Umbilical cord (tissue), 2 donors: Measurements from ENCODE around the gene MCEE. TPM values are rescaled to one million over a fixed set of nuclear protein-coding genes. Genes with fewer than 3 reads are reported as not detected.
A peak's percentile ranks its signal among the peaks of the same experiment; 100 is the strongest.
"Not testable (repeated sequence)": the region's sequence is repeated elsewhere in the genome, so short reads cannot be mapped to it uniquely, and the experiment has no call there.

ENCODE experiments used
- DNase-seq: peaks from one replicate; pipeline ENCODE4 v3.0.0-alpha.2; 2015; ENCODE audit warnings: low spot score
- total RNA-seq: library from RNA; depleted of rRNA; stranded (reverse); fragments of >200 nt; gene quantifications from one replicate; pipeline ENCODE4 v1.2.3, GENCODE V29; 2014; ENCODE audit warnings: low replicate concordance; ENCODE audit not compliant: insufficient read depth

The MCEE gene
- total RNA-seq, 1 donor from 2014 or later: 13.7 TPM

DNA sequence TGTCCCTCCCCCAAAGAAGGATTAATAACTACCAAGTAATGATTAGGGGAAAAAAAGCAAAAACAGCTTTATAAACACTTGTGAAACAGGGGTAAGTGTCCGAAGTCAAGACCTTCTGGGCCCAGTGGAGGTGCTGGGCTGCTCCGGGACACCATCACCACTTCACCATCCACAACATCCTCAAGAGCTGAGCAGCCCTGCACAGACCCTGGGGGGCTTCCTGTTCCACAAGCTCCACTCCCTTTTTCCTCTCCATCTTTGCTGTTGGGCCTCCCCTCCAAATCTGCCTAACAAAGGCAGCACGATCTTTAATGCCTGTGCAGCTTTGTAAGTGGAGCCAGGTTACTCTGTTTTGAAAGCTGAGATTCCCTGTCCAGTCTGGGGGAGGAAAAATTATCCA is 46.7 kb downstream of the MCEE start:
- DNase-seq: not testable (repeated sequence)

DNA sequence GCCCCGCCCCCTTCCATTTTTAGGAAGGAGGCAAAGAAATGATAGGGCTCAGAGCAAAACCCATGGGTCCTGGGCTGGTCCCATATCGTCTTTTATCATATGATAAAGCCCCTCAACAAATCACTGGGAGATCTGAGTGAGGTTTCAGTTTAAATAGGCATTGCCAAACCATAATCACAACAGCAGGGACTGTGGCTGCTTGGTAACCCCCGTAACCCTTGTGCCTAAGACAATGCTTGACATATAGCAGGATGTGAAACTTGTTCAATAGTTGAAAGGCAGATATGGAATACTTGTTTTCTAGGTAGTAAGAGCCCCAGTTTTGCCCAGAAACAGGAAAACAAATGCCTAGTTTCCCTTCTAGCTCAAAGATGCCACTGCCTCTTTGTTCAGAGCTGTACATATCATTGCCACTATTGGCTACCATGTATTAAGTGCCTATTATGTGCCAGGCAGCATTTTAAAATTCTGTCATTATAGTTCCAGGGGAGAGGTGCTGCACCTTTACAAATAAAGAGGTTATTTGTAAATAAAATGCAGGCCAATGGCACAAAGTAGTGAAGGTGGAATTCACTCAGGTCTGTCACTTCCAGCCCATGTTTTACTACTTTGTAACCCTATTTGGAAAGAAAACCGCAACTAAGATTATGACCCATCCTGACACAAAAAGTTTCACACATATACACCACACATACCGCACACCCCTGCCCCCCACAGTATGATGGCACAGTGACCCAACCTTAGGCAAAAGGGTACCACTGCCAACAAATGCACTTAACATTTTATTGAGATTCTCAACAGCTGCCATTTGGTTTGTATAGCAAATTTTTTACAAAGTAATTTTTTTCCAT is 47.4 kb downstream of the MCEE start:
- DNase-seq: no peak

DNA sequence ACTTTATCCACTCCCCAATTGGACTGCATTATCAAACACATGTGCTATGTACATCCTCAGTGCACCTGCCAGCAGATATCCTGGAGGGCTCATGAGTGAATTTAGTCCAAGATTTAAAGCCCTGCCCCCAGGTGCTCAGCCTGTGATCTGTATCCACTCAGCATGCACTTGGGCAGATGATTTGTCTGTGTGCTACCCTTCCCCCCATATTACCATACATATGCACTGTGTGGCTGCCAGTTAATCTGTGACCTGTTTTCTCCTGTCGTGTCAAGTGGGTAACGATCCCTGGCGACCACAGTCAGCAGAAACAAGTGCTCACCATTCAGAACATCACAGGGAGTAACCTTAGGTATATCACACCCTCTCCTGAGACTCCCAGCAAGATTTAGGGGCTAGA is 51.4 kb downstream of the MCEE start:
- DNase-seq: no peak

DNA sequence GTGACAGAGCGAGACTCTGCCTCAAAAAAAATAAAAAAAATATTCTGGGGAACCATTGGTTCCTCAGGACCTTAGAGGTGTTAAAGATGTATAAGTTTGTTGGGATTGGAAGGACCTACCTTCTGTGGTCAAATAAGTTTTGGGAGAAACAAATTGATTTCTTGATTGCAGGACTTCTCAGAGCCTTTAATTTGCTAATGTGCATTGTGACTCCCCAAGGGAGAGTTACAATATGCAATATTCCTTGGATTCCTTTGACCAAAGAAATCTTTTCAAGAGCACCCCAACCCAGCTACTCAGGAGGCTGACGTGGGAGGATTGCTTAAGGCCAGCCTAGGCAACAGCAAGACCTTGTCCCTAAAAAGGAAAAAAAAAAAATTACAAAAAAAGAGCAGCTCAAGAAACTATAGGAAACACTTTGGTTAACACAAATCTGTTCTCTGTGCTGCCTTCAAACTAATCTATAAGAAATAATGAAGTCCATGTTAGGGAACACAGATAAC is 55.1 kb downstream of the MCEE start:
- DNase-seq: no peak

DNA sequence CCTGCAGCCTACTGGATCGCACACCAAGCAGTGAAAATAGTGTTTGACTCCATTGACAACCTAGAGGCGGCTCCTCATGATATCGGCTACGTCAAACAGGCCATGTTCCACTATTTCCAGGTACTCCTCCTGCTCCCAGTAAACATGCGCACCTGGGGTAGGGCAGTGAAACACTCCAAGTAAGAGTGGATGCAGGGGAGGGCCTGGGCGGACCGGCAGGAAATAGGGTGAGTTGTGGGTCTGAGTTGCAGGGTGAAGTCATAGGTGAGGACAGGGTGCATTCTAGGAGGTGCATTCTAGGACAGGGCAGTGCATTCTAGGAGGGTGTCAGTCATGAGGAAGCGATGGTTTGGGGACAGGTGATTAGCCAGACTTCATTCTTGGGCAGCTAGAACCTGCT is 56.6 kb downstream of the MCEE start:
- no peak for DNase-seq

DNA sequence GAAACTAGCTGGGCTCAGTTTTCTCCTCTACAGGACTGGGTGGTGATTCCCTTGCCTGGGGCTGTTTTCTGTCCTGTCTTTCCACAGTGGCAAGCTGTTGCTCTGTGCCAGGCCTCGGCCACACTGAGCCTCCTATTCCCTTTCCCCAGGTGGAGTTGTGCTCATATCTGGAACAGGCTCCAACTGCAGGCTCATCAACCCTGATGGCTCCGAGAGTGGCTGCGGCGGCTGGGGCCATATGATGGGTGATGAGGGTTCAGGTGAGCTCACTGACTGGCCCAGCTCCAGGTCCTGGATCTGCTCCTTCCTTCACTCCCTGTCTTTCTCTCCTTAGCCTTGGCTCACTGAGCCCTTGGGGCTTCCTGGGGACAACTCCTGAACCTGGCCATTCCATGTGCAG is 57.5 kb downstream of the MCEE start:
- no peak for DNase-seq

DNA sequence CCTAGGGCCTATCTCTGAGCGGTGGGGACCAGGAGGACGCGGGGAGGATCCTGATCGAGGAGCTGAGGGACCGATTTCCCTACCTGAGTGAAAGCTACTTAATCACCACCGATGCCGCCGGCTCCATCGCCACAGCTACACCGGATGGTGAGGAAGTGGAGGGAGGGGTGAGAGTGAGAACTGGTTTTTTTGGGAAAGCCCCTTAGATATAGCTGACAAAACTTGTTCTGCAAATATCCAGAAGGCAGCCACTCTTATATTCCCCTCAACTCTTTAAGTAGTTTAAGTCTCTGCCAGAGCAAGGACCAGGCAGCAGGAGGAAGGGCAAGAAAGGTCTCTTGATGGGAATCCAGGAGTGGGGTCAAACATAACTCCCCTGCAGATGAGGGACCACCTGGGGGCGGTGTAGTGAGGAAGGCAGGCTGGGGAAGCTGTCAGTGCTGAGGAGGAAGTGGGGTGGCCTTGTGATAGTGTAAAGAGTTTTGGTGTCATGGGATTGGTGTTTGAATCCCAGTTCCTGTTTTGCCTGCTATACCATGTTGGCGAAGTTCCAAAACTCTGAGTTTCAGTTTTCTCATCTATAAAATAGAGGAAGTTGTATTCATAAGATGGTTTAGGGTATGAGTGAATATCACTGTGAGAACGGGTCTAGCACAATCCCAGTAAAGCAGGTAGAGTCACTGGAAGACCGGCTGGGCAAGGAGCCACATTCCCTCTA is 58.2 kb downstream of the MCEE start:
- peak; percentile 69 for DNase-seq

DNA sequence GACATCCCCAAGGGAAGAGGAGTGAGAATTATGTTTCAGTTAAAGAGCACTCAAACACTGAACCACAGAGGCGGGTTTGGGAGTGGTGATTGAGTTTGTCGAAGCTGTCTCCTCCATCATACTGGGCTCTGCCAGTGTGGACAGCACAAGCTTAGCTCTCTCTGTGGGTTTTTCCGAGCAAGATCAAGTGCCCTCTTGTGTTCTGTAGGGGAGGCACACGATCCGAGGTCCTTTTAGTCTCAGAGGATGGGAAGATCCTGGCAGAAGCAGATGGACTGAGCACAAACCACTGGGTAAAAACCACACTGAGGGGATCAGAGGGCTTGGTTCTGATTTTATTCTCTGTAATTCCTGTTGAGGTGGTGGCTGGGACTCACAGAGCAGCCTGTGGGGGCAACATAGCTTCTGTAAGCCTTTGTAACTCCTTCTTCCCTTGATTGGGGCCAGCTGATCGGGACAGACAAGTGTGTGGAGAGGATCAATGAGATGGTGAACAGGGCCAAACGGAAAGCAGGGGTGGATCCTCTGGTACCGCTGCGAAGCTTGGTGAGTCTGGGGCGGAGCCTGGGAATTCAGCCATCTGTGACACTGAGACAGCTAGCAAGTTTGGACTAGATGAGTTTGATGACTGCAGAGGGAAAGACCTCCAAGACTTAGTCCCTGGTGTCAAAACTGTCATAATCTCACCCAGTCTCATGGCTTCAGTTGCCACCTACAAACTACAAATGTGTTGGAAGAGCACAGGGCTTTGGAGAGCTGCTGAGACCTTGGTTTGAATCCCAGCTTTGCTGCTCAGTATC is 59.5 kb downstream of the MCEE start:
- no peak for DNase-seq

DNA sequence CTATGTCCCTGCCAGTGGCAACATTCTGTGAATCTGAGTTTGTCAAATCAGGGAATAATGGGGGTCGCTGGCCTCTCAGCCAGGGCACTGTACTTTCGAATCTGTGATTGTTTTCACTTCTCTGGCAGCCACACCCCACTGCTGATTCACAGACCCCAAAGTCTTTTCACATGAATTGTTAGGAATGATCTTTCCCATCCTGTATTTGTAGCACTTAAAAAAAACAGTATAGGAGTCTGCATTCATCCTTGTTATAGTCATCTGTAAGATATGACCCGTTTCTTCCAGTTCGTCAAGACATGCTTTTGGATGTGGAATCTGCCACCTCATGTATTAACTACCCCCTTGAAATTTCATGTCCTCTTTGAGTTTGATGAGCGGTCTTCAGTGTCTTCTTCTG is 60.7 kb downstream of the MCEE start:
- no peak for DNase-seq

DNA sequence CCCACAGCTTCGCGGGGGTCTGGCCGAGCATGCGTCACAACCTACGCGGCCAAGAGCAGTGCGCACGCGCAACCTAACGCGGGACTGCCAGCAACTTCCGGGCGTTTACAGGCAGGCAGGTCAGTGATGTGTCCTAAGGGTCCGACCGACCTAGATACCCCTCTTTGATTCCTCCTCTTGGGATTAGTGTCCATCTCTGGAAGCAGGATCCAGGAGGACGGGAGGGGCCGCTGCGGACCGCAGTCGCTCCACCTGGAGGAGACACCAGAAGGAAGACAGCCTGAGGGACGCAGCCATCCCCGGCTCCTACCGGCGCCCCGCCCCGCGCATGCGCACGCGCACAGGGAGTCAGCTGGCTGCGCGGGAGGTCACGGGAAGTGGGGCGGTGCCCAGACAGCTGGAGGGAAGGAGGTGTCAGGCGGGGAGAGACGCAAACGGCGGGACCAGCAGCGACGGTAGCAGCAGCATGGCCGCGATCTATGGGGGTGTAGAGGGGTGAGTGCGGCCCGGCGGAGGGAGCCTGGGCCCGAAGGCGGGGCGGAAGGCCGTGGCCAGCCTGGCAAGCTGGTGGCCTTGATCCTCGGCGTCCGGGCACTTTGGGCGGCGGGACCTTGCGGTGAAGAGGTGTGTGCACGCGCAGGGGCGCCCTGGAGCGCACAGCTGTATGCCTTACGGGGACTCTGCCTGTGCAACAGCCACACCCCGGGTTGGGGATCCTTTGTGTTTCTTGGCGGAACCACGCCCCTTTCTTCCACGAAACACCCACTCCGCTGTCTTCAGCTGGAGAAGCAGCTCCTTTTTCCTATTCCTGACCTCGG is 61.6 kb downstream of the MCEE start, which contains the start of gene NAGK:
NAGK (plus strand) TSS at position 431 of the 818 bp plus-strand sequence; CDS start at position 467, 36 bp downstream.
- peak; percentile 98 for DNase-seq

DNA sequence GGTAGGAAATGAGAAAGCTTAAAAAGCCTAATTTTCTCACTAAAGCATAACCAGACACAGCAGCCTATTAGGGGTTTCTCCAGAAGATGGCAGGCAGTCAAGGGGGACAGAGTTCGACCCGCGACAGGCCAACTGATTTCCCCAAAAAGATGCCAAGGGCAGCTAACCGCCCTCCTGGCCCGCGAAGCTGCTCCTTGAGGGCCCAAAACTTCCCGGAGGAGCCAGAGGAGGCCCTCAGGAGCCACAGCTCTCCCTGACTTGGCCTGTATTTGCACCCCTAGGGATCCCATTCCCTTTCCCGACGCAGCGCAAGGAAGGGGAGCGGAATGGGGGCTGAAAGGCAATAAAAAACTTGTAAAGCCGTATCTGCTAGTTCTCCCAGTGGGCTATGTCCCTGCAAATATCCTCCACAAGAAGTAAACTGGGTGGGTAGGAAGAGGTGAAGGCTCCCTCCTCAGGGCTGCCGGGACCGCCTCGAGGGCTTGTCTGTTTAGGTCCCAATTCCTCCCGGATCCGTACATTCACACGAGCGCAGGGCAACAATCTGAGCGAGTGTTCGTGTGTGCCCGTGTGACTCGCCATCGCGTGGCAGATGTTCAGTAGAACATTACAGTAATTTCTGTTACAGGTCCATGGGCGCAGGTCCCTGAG is 62.3 kb downstream of the MCEE start:
- no peak for DNase-seq

DNA sequence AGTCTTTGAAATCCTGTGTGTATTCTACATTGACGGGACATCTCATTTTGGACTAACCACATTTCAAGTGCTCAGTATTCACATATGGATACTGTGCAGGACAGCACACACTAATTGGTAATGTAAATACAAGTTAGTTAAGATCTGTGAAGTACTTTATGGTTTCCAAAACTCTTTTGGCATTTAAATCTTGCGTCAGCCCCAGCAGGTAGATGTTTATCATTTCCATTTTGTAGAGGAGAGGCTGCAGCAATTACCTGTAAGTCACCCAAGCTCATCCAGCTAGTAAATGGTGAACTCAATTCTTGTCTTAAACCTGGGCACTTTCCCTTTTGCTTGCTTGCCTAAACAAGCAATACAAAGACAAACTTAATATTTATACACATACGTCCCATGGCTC is 63.2 kb downstream of the MCEE start:
- DNase-seq: no peak

DNA sequence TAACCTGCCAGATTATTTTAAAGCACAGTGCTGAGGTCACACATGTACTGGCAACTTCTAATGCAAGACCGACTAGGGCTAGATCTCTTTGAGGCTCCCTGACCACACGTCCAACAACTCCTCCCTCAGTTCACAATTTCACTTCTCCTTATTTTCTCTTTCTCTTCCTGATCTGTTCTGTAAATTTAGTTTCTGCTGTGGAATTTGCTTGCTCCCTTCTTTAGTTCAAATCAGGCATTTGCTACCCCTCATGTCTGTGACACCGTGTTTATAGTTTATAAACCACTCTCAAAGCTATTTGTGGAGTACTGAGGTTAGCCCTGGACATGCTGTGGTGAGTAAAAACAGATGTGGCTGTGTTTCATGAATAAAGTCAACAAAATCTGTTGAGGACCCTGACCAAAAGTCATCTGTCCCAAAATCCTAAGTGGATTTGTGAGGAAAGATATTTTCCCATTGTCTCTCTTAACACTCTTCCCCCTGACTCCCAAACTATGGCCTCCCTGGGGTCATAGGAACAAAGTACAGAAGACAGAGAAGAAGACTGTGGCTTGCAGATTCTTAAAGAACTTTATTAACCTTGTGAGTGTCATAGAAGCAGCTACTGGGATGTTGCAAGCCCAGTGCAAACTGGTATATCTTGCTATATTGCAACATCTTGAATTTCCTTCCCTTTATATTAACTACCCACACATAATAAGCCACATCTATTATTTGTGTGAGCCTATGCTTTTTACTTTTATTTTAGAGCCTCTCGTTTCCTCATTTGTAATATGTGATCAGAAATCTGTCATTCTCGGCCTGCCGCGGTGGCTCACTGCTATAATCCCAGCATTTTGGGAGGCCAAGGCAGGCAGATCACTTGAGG is 65.0 kb downstream of the MCEE start:
- peak; percentile 45 for DNase-seq

DNA sequence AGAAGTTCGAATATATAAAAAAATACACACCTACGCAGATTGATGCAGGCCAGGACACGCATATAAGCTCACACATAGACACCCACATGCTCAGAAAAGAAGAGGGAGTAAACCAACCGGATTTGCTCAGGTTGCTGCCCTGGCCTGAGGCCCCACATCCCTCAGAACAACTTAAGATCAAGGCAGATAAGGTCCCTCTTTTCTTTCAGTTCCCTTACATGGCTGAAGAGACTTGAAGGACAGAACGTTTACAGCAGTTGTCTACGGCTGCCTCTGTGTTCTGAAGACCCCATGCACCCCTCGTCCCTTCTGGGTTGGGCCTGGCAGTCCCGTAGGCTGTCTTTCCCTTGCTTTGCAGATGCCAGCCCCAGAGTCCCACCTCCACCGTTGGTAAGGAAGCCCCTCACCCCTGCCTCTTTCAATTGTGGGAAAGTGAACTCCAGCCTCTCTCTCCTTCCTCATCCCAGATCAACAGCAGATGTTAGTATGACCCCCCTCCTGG is 65.9 kb downstream of the MCEE start:
- peak; percentile 69 for DNase-seq

DNA sequence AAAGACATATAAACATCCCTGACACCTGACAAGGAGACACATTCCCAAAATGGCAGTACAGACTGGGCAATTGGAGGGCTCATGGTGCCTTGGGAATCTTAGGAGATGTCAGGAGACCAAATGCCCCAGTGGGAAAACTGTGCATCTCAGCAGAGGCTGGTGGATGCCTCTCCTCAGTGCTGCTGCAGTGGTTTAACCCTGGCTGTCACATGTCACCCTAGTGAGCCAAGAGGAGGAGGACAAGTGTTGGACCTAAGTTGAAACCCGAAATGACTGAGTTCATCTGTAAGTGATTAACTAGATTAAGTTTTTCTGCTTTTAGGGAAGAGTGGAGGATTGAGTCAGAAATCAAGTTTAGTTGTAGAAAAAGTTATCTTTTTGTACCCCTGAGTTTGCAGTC is 66.8 kb downstream of the MCEE start:
- no peak for DNase-seq

DNA sequence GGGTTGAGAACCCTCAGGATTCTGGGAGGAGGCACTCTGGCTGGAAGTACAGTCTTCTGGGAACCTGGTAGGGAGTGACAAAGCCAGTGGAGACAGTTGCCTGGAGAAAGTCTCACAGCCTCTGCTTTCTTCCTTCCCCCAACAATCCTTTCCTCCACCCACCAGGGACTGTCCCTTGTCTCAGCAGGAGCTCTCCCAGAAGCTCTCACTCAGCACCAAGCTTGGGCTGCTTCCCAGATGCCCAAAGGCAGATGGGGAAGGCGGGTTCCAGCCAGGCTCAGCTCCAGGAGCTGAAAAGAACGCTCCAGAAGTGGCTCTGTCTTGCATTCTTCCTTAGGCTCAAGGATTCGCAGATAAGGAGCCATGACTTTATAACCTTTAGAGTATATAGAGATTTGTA is 69.2 kb downstream of the MCEE start:
- DNase-seq: peak; percentile 50

DNA sequence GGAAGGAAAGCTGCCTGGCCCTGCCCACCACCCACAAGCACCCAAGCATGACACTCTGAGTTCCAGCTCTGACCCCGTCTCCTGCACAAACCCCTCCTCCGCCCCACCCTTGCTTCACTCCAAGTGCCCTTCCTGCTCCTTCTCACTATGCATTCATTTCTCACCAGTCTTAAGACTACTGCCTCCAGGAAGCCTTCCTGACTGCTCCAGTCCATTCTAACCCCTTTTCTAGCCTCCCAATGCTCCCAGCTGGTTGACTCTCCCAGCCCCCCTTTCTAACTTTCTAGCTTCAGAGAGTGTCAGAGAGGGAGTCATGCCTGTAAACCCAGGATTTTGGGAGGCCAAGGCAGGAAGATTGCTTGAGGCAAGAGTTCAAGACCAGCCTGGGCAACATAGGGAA is 69.8 kb downstream of the MCEE start:
- DNase-seq: no peak
